Superior temporal gyrus (tissue), 1 donor: Measurements from ENCODE around the gene SACS.

Experiments
- DNase-seq: peaks from one replicate; pipeline ENCODE4 v3.0.0-alpha.2; 2016; ENCODE audit errors: extremely low spot score

The SACS gene

DNA sequence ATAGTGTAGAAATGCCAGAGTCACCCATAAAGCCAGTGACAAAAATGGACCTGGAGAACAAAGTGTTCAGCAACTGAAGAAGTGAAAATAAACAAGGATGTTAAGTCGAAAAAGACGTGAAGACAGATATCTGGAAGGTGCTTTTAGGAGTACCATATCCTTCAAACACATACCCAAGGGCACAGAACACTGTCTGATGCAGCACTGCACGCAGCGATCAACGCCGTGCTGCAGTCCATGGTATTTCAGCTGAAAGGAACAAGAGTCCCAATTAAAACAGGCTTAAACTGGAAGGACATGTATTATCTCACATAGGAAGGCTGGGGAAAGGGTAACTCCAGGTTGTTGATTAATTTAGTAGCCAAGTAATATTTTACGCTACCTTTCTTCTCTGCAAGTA is 144.5 kb downstream of the SACS start:
- DNase-seq: no peak

DNA sequence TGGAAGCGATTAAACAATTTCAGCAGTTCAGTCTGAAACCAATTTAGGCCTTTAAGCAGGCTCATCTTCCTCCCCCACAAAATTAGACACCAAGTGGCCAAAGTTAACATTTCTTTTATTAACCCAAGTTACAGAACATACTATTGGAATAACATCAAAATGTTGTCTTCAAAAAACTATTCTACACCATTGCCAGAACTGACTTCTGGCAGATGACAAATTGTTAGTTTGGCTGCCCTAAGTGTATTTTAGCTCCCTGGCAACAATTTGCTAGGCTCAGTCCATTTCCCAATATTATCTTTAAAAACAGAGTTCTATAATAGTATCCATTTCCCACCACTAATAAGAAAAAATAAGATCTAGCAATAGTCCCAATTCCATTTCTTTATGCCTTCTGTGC is 144.9 kb downstream of the SACS start:
- no peak for DNase-seq

DNA sequence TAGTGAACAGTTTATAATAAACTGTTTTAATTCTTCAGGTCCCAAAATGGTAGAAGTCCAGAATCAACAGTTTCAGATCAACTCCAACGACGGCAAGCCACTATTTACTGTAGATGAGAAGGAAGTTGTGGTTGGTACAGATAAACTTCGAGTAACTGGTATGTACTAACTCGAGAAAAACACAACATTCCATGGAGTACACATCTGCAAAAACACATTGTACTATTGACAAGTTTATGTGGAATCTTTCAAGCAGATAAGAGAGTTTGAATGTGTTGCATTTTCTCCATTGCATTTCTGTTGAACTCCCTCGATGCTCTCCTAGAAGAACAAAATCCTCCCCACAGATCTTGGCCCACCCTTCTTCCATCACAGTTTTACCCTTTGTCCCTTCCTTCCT is 154.2 kb downstream of the SACS start:
- DNase-seq: no peak
